DMS53 treated with DMSO at 0.1 percent for 48 hours (cell line): ENCODE data around the gene CRYGA.
"Not testable (repeated sequence)": the region's sequence is repeated elsewhere in the genome, so short reads cannot be mapped to it uniquely, and the experiment has no call there.

Experiments
- DNase-seq: peaks from one replicate; lab custom pipeline; 2025; ENCODE audit not compliant: unreplicated experiment; lab: John Stamatoyannopoulos, UW

The CRYGA gene

GRCh38 chr2:208127090-208127489 is 36.3 kb downstream of the CRYGA start:
- DNase-seq, result no peak

GRCh38 chr2:208125251-208125650 is 38.1 kb downstream of the CRYGA start:
- DNase-seq, result no peak

- not testable (repeated sequence) for DNase-seq
These were observed 39.2 kb downstream of the CRYGA start, which contains the start of gene CRYGD for GRCh38 chr2:208124013-208124715. Gene CRYGD, minus strand, starts transcription at chr2:208124524. Its CDS starts 51 bp downstream, at chr2:208124473.

GRCh38 chr2:208122248-208122647 is 41.1 kb downstream of the CRYGA start:
- DNase-seq, result no peak

- no peak for DNase-seq
These were observed 44.5 kb downstream of the CRYGA start for GRCh38 chr2:208118918-208119317.

GRCh38 chr2:208117390-208117789 is 46.0 kb downstream of the CRYGA start:
- not testable (repeated sequence) for DNase-seq

- peak; percentile 57 for DNase-seq
These were observed 50.4 kb downstream of the CRYGA start for GRCh38 chr2:208112969-208113368.

- not testable (repeated sequence) for DNase-seq
These were observed 51.1 kb downstream of the CRYGA start for GRCh38 chr2:208112273-208112745.
